Fibroblast of lung (primary cell): Measurements from ENCODE around the gene TAB3. TPM values are rescaled to one million over a fixed set of nuclear protein-coding genes. Genes with fewer than 3 reads are reported as not detected.

ENCODE experiments used
- DNase-seq, 2 donors: peaks; one replicate each; pipeline versions ENCODE4 v3.0.0 to v3.0.0-alpha.2; 2010; ENCODE audit warnings: low read depth in 2 of 2
- H2AFZ ChIP-seq: 2 replicates; pipeline ENCODE4 v1.5.1; 2012; ENCODE audit warnings: low read length, control low read depth, inconsistent platforms
- H3K27ac ChIP-seq: 2 replicates; pipeline ENCODE4 v1.5.1; 2011; ENCODE audit warnings: low read length, control low read depth; ENCODE audit not compliant: insufficient read depth
- H3K27me3 ChIP-seq: 2 replicates; pipeline ENCODE4 v1.5.1; 2011; ENCODE audit warnings: mild to moderate bottlenecking, low read length; ENCODE audit not compliant: control insufficient read depth, insufficient read depth
- H3K36me3 ChIP-seq: 2 replicates; pipeline ENCODE4 v1.5.1; 2011; ENCODE audit warnings: low read length; ENCODE audit not compliant: control insufficient read depth, insufficient read depth
- H3K4me1 ChIP-seq: 2 replicates; pipeline ENCODE4 v1.5.1; 2011; ENCODE audit warnings: low read length; ENCODE audit not compliant: control insufficient read depth, insufficient read depth; ENCODE audit errors: extremely low read depth
- H3K4me2 ChIP-seq: 2 replicates; pipeline ENCODE4 v1.5.1; 2011; ENCODE audit warnings: low read length, control low read depth; ENCODE audit not compliant: insufficient read depth; ENCODE audit errors: extremely low read depth
- H3K4me3 ChIP-seq, 4 experiments: fragments of 200-600 bp in 1 of 4; sonication (generic) in 1 of 4; replicated peaks in 1 of 4; 2 replicates each; pipeline ENCODE4 v1.5.1; 2011 to 2016; ENCODE audit warnings: low read length in 4 of 4, low read depth in 3 of 4, mild to moderate bottlenecking in 3 of 4, control low read depth in 2 of 4, inconsistent platforms in 1 of 4, mixed read lengths in 1 of 4; ENCODE audit not compliant: insufficient read depth in 1 of 4; ENCODE audit errors: control extremely low read depth in 1 of 4
- H3K79me2 ChIP-seq: 2 replicates; pipeline ENCODE4 v1.5.1; 2012; ENCODE audit warnings: mild to moderate bottlenecking, low read length, inconsistent platforms; ENCODE audit not compliant: control insufficient read depth, insufficient read depth
- H3K9ac ChIP-seq: 2 replicates; pipeline ENCODE4 v1.5.1; 2011; ENCODE audit warnings: mild to moderate bottlenecking, low read length, control low read depth; ENCODE audit not compliant: insufficient read depth
- H3K9me3 ChIP-seq: 2 replicates; pipeline ENCODE4 v1.5.1; 2012; ENCODE audit warnings: low read depth, low read length; ENCODE audit not compliant: control insufficient read depth, insufficient read depth
- H4K20me1 ChIP-seq: 2 replicates; pipeline ENCODE4 v1.5.1; 2011; ENCODE audit warnings: low read length; ENCODE audit not compliant: control insufficient read depth, insufficient read depth; ENCODE audit errors: extremely low read depth
- EZH2 ChIP-seq: IDR thresholded peaks from 2 replicates; pipeline ENCODE4 v1.5.1; 2012; ENCODE audit warnings: low read length, control low read depth, mild to moderate bottlenecking; ENCODE audit errors: missing control alignments
- polyA plus RNA-seq, 2 donors: library from polyadenylated mRNA; depleted of rRNA in 1 of 2; stranded (reverse) in 1 of 2; unstranded in 1 of 2; fragments of >200 nt; gene quantifications; 2 replicates each; pipeline ENCODE4 v1.2.1, GENCODE V29; 2011 to 2012; ENCODE audit warnings: missing spikeins in 1 of 2
- total RNA-seq: library from RNA; depleted of rRNA; stranded (reverse); fragments of >200 nt; gene quantifications from 2 replicates; pipeline ENCODE4 v1.2.1, GENCODE V29; 2014
- TF ChIP-seq, protein P1 (sequence below), 2 donors: IDR thresholded peaks in 1 of 2; conservative IDR thresholded peaks in 1 of 2; 1 replicate in 1 of 2; 2 replicates in 1 of 2; pipeline ENCODE4 v1.5.1; 2011 to 2012; ENCODE audit warnings: low read length in 2 of 2, control low read depth in 1 of 2, inconsistent platforms in 1 of 2, low read depth in 1 of 2, mild to moderate bottlenecking in 1 of 2

The TAB3 gene
- total and polyA plus RNA-seq, 2 donors (not counting 1 experiment from before 2014, with no cell fraction given): 8.6 to 14.9 TPM

DNA sequence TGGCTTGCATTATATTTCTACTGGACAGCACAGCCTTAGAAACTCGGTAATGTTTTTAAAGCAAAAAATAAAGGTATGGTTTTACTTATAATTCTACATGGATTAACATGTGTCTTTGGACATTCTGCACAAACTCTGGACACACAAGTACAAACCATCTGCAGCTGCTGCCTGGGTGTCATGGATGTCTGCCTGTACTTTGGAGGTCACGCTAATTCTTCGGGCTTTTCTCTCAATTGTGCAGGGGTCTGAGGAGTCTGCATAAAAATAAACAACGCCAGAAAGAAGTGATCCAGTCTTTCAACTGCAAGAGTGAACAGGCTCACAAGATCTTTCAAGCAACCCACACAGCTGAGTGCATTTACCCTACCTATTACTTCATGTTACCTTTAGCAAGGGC lies 55.2 kb downstream of the TAB3 start:
- Histone ChIP-seq H3K27ac (no peak overlapping the region), H3K9ac (no peak overlapping the region), H3K27me3 (no peaks in the 10 kb centered on the region), H2AFZ (no peak overlapping the region), H3K79me2 (no peaks in the 10 kb centered on the region), H3K9me3 (no peaks in the 10 kb centered on the region), H3K4me2 (no peak overlapping the region), H3K36me3 (no peaks in the 10 kb centered on the region), H3K4me1 (no peaks in the 10 kb centered on the region), H4K20me1 (no peaks in the 10 kb centered on the region), H3K4me3 (no peak overlapping the region)
- DNase-seq: no peak
- TF ChIP-seq, protein P1, sequence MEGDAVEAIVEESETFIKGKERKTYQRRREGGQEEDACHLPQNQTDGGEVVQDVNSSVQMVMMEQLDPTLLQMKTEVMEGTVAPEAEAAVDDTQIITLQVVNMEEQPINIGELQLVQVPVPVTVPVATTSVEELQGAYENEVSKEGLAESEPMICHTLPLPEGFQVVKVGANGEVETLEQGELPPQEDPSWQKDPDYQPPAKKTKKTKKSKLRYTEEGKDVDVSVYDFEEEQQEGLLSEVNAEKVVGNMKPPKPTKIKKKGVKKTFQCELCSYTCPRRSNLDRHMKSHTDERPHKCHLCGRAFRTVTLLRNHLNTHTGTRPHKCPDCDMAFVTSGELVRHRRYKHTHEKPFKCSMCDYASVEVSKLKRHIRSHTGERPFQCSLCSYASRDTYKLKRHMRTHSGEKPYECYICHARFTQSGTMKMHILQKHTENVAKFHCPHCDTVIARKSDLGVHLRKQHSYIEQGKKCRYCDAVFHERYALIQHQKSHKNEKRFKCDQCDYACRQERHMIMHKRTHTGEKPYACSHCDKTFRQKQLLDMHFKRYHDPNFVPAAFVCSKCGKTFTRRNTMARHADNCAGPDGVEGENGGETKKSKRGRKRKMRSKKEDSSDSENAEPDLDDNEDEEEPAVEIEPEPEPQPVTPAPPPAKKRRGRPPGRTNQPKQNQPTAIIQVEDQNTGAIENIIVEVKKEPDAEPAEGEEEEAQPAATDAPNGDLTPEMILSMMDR (conservative IDR thresholded peaks at IDR 0.05 in 1 of 2, IDR thresholded peaks at IDR 0.05 in 1 of 2; ENCODE audit: low read depth in 1 of 2, low read length in 2 of 2): no peak
- no peak for TF ChIP-seq EZH2

DNA sequence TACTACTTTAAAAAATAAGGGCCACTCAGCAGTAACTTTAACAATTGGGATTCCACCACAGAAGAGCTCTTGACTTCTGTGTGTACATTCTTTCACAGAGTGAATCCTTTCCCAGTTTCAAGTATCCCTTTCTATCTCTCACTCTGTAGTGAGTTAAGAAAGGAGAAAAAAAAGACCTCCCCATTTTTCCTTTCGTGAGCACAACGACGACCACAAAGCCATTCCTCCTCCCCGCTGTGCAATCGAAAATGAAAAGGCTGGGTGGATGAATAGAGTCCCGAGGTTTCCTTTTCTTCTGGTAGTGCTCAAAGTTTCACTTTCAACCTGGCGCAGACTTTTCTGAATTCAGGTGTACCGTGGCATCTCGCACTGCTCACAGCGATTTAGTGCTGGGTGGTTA lies 58.0 kb downstream of the TAB3 start:
- Histone ChIP-seq H3K27ac (no peak overlapping the region), H3K36me3 (no peaks in the 10 kb centered on the region), H3K4me3 (no peak overlapping the region), H3K27me3 (no peaks in the 10 kb centered on the region), H2AFZ (no peak overlapping the region), H3K9me3 (no peaks in the 10 kb centered on the region), H3K4me1 (no peaks in the 10 kb centered on the region), H4K20me1 (no peaks in the 10 kb centered on the region), H3K79me2 (no peaks in the 10 kb centered on the region), H3K4me2 (no peak overlapping the region), H3K9ac (no peak overlapping the region)
- peak in 1 of 2 donors; percentile 6 for DNase-seq
- TF ChIP-seq, protein P1 (conservative IDR thresholded peaks at IDR 0.05 in 1 of 2, IDR thresholded peaks at IDR 0.05 in 1 of 2; ENCODE audit: low read depth in 1 of 2, low read length in 2 of 2): no peak
- TF ChIP-seq EZH2: no peak

DNA sequence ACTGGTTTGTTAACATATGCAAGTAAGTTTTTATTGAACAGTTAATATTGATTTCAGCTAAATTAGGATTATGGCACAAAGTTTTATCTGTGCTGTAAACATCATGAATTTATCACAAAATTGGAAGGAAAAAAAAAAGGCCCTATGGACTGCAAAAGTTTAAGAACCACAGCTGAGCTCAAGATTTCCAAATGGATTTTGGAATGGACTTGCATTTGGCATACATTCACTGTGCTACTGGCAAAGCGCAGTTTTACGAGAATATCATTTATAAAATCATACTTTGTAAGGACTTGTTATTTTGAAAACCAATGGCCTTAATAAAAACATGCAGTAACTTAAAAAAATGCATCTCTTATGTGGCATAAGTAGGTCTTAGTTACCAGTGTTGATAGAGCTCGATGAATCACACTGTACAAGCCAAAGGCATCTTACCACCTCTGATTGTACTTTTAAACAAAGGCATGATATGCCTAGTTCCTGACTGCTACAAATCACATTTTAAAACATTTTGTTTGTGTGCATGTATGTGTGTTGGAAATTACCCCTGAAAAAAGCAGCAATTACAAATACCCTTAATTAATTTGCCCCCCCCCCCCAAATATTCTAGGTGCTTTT lies 58.6 kb downstream of the TAB3 start:
- Histone ChIP-seq H4K20me1 (no peaks in the 10 kb centered on the region), H3K27ac (no peak overlapping the region), H2AFZ (no peak overlapping the region), H3K27me3 (no peaks in the 10 kb centered on the region), H3K9ac (no peak overlapping the region), H3K4me3 (no peak overlapping the region), H3K9me3 (no peaks in the 10 kb centered on the region), H3K36me3 (no peaks in the 10 kb centered on the region), H3K79me2 (no peaks in the 10 kb centered on the region), H3K4me2 (no peak overlapping the region), H3K4me1 (no peaks in the 10 kb centered on the region)
- peak in 1 of 2 donors; percentile 23 for DNase-seq
- no peak for TF ChIP-seq EZH2
- TF ChIP-seq, protein P1 (conservative IDR thresholded peaks at IDR 0.05 in 1 of 2, IDR thresholded peaks at IDR 0.05 in 1 of 2; ENCODE audit: low read depth in 1 of 2, low read length in 2 of 2): no peak
